Measurements from ENCODE around the gene C17orf67. TPM values are rescaled to one million over a fixed set of nuclear protein-coding genes. Genes with fewer than 3 reads are reported as not detected.
A peak's percentile ranks its signal among the peaks of the same experiment; 100 is the strongest.

Gene C17orf67
- total and polyA plus RNA-seq, 10 of the 15 experiments (the other 5 are each of a cell fraction or from before 2014, with no cell fraction given) = 0.24 to 3.3 (median 0.89) TPM

DNA sequence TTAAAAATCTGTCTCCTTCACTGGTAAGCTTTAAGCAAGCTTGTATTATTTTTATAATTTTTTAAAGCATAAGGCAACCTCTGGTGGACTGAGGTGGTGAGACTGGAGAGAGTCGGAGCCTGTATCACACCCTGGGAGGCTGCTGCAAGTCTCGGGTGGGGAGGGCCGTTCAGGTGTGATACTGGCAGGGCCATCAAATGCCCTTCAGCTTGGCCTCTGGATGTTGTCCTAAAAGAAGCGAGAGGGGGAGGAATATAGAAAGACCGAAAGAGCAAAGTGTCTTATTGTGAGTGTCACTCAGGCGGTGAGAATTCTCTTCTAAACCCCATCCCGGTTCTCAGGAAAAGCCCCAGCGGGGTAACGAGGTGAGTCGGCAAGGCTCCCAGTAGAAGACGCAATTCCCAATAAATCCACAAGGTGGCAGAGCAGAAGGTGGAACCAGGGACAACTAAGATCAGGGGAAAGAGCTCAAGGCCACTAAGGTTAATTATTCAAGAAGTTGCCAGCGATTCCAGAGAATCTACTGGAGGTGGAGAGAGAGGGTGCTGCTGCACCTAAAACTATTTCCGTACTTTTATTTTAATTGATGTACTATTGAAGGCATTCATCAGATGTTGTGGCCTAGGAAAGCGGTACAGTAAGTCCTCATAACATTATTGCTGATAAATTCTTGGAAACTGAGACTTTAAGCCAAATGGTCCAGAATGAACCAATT lies 14.1 kb downstream of the C17orf67 start (continued):
- TF ChIP-seq, protein P1, sequence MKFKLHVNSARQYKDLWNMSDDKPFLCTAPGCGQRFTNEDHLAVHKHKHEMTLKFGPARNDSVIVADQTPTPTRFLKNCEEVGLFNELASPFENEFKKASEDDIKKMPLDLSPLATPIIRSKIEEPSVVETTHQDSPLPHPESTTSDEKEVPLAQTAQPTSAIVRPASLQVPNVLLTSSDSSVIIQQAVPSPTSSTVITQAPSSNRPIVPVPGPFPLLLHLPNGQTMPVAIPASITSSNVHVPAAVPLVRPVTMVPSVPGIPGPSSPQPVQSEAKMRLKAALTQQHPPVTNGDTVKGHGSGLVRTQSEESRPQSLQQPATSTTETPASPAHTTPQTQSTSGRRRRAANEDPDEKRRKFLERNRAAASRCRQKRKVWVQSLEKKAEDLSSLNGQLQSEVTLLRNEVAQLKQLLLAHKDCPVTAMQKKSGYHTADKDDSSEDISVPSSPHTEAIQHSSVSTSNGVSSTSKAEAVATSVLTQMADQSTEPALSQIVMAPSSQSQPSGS (IDR thresholded peaks at IDR 0.05; ENCODE audit: low read length) = no peak
- no peak for TF ChIP-seq NR2C1 (IDR thresholded peaks at IDR 0.05)
- no peak for TF ChIP-seq HDGF (IDR thresholded peaks at IDR 0.05)
- TF ChIP-seq FOXM1 (IDR thresholded peaks at IDR 0.05; ENCODE audit: low read depth, low read length) = peak; percentile 26; the same call in 1 of the 2 replicates
- TF ChIP-seq YY1 (IDR thresholded peaks at IDR 0.05; ENCODE audit: low read depth, low read length) = peak; percentile 52; the same call in 1 of the 2 replicates
- TF ChIP-seq EED (IDR thresholded peaks at IDR 0.05; ENCODE audit: low read depth) = peak; percentile 22; the same call in 1 of the 2 replicates
- no peak for TF ChIP-seq SP1 (IDR thresholded peaks at IDR 0.05; ENCODE audit: low read depth, low read length)
- TF ChIP-seq, protein P2, sequence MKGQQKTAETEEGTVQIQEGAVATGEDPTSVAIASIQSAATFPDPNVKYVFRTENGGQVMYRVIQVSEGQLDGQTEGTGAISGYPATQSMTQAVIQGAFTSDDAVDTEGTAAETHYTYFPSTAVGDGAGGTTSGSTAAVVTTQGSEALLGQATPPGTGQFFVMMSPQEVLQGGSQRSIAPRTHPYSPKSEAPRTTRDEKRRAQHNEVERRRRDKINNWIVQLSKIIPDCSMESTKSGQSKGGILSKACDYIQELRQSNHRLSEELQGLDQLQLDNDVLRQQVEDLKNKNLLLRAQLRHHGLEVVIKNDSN (IDR thresholded peaks at IDR 0.05; ENCODE audit: borderline replicate concordance, extremely low read length, insufficient read depth, low read depth, low read length) = no peak
- 0 out of 2 replicates have a peak, but pooled peaks have one; percentile 29 for TF ChIP-seq TARDBP (IDR thresholded peaks at IDR 0.05; ENCODE audit: borderline replicate concordance)
- TF ChIP-seq RAD21 (IDR thresholded peaks at IDR 0.05; ENCODE audit: insufficient read depth, low read depth, low read length) = peak; percentile 81
- TF ChIP-seq, protein P3, sequence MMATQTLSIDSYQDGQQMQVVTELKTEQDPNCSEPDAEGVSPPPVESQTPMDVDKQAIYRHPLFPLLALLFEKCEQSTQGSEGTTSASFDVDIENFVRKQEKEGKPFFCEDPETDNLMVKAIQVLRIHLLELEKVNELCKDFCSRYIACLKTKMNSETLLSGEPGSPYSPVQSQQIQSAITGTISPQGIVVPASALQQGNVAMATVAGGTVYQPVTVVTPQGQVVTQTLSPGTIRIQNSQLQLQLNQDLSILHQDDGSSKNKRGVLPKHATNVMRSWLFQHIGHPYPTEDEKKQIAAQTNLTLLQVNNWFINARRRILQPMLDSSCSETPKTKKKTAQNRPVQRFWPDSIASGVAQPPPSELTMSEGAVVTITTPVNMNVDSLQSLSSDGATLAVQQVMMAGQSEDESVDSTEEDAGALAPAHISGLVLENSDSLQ (IDR thresholded peaks at IDR 0.05) = peak; percentile 44
- TF ChIP-seq ATF7 (IDR thresholded peaks at IDR 0.05; ENCODE audit: low read depth) = no peak
- TF ChIP-seq SREBF2 (IDR thresholded peaks at IDR 0.05; ENCODE audit: low read length) = no peak
